ENCODE results near the gene TP53.
A peak's percentile ranks its signal among the peaks of the same experiment; 100 is the strongest.

The TP53 gene

DNA sequence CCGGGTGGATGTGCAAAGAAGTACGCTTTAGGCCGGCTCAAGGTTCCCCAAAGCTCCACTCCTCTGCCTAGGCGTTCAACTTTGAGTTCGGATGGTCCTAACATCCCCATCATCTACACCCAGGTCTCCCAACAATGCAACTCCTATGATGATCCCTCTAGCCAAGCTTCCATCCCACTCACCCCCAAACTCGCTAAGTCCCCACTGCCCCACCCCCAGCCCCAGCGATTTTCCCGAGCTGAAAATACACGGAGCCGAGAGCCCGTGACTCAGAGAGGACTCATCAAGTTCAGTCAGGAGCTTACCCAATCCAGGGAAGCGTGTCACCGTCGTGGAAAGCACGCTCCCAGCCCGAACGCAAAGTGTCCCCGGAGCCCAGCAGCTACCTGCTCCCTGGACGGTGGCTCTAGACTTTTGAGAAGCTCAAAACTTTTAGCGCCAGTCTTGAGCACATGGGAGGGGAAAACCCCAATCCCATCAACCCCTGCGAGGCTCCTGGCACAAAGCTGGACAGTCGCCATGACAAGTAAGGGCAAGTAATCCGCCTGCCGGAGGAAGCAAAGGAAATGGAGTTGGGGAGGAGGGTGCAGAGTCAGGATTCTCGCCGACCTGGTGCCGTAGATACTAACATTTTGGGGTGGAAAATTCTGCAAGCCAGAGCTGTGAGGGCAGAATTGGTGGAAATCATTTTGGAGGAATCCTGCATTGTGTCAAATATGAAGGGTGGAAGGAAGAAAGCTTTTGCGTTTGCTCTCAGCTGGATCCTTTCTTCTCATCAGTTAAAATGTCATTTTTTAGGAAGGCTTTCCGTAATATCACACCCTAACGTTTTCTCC is at the start of gene TP53:
TSS of gene TP53 (minus strand) at position 419 of the 836 bp plus-strand sequence. CDS start 10,896 bp downstream, outside the sequence.
- peak; percentile 65 to 74 for DNase-seq (ENCODE audit: low read depth in 2 of 2)

DNA sequence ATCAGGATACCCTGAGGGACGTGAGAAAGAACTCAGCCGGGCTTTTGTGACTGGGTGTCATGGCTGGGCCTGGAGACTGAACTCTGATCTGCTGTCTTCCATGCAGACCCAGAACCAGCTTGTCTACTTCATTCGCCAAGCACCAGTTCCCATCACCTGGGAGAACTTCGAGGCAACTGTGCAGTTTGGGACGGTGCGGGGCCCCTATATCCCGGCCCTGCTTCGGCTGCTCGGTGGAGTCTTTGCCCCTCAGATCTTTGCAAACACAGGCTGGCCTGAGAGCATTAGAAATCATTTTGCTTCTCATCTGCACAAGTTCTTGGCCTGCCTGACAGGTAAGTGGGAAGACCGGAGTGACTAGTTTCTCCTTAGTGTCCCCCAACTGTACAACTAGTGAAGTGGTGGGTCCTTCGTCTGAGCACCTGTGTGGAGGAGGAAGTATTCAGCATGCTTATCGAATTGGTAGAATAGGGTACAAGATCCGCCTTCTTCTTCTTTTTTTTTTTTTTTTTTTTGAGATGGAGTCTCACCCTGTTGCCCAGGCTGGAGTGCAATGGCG is 45.8 kb upstream of the TP53 start:
- no peak for DNase-seq (ENCODE audit: low read depth in 2 of 2)

DNA sequence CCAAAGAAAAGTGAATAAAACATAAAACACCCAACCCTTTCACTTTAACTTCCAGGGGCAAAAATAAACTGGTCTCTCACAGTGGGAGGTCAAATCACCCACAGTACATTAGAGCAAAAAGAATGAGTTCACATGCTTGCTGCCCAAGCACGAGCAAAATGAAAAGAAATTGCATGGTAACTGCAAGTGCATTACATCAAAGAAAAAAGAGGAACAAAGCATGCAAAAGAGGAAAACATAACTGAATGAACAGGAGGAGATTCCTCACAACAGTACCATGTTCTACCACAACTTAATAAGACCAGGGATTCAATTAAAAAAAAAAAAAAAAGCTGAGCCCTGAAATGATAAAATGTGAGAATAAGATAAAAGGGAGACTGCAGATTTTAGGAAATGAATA is 42.5 kb upstream of the TP53 start:
- DNase-seq (ENCODE audit: low read depth in 2 of 2): no peak

DNA sequence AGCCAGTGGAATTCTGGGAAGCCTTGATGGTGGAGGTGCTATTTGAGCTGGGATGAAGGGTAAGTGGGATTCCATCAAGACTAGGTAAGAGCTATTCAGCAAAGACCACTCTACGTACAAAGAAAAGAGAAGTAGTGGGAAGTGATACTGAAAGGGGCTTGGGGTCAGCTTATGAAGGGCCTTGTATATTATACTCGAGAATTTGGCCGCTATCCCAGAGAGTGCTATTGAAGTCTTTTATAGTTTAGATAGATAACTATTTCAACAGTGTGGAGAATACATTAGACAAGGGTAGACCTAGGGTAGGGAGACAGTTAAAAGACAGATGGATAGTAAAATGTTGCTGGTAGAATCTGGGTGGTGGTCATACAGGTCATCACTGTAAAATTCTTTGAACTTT is 40.6 kb upstream of the TP53 start:
- DNase-seq (ENCODE audit: low read depth in 2 of 2): no peak

DNA sequence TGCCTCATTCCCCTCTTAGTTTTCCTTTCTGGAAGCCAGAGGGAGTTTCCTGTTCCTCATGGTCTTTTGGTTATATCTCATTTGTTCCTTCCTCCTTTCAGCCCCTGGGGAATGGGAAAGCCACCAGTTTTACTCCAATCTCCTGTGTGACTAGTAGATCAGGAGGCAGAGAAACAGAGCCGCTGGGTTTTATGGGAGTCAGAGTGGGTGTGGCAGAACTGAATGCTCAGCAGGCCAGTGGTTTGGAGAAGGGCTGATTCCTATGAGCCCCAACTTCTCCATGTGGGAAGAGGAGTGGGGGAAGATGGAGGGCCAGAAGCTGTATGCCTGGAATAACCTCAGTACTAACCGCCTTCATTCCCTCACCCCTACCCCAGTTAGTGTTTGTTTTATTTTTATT is 34.3 kb upstream of the TP53 start:
- DNase-seq (ENCODE audit: low read depth in 2 of 2): no peak

DNA sequence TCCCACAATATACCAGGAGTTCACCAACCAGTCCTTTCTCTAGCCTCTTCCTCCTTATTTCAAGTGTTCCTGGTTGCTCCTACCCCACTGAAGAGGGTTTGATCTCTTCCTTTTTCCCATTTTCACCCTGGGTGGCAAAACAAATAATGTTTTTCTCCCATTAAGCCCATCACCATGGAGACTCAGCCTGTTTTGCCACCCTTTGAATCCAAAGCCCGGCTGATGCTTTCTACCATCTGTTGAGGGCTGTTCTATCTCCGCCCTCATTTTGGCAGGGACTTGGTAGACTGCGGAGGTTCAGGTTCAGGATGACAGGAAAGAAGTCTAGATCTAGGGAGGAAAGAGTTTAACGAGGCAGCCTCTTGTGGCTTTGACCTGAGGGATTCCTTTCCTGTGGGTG is 32.8 kb upstream of the TP53 start:
- no peak for DNase-seq (ENCODE audit: low read depth in 2 of 2)

DNA sequence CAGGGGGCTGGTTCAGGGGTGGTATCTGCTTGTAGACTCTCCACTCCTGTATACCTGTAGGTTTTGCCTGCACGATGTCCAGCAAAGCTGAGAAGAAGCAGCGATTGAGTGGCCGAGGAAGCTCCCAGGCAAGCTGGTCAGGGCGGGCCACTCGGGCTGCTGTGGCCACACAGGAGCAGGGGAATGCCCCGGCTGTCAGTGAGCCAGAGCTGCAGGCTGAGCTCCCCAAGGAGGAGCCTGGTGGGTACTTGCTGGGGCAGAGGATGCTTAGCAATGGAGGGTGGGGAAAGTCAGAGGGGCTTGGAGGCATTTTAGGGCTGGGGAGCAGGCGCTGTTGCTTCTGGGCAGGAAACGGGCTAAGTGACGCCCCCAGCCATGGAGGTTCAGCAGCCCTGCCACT is 32.4 kb upstream of the TP53 start:
- no peak for DNase-seq (ENCODE audit: low read depth in 2 of 2)

DNA sequence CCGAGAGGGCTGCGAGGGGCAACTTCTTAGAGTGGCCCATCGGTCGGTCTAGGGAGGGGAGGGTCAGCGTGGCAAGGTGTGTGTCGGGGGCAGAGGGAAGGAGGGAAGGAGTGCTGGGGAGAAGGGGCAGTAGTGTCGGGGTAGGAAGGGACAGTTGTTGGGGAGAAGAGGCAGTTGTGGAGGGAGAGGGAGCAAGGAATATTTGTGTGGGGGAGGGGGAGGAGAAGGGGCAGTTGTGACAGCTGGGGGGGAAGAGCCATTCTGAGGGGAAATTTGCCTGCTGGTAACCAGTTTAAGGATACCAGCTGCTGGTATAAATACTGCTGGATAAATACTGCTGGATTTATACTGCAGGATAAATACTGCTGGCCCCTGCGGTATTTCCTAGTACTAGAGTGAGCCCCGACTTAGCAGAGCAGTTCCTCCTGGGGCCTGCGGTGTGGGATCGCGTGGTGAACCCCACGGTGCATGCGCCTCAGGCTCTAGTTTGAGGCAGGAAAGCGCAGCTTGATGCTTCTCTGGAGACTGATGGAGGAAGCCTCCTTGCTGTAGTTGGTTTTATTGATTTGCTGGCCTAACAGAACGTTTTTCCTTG is 30.6 kb upstream of the TP53 start:
- no peak for DNase-seq (ENCODE audit: low read depth in 2 of 2)

DNA sequence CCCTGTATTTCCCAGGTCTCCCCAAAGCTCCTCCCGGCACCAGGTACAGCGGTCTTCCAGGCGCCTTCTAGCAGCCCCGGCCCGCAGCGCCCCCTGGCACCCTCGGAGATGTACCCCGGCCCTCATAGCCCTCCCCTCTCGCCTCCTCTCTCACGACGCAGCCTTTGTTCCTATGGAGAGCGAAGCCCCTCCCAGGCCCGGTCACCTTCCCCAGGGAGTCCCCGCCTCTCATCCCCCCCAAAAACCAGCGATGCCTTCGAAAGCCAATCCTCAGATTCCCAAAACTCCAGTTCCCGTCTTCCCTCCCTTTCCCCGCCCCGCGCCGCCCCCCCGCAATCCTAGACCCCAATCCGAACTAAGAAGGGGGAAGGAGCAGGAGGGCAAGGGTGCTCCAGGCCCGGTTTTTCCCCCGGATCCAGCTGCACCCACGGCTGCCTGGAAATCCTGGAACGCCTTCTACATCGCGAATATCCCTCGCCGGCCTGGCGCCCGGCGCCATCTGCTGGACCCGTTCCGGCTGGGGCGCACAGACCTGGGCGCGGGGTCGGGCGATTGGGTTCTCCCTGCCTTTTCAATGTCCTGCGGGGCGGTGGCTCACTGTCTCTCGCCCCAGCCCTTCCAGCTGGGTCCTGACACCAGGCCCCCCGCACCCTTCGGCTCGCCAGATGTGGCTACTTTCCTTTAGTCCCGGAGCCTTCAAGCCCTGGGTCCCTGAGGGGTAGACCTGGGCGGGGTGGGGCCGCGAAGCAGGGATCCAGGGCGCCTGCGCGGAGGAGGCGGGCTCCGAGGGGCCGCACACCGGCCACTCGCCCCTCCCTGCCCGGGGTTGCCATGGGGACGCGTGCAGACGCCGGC is 29.8 kb upstream of the TP53 start, which contains the start of gene DNAH2:
TSS of gene DNAH2 (plus strand) at position 844 of the 855 bp plus-strand sequence. CDS start 1,991 bp downstream, outside the sequence.
- DNase-seq (ENCODE audit: low read depth in 2 of 2): no peak

DNA sequence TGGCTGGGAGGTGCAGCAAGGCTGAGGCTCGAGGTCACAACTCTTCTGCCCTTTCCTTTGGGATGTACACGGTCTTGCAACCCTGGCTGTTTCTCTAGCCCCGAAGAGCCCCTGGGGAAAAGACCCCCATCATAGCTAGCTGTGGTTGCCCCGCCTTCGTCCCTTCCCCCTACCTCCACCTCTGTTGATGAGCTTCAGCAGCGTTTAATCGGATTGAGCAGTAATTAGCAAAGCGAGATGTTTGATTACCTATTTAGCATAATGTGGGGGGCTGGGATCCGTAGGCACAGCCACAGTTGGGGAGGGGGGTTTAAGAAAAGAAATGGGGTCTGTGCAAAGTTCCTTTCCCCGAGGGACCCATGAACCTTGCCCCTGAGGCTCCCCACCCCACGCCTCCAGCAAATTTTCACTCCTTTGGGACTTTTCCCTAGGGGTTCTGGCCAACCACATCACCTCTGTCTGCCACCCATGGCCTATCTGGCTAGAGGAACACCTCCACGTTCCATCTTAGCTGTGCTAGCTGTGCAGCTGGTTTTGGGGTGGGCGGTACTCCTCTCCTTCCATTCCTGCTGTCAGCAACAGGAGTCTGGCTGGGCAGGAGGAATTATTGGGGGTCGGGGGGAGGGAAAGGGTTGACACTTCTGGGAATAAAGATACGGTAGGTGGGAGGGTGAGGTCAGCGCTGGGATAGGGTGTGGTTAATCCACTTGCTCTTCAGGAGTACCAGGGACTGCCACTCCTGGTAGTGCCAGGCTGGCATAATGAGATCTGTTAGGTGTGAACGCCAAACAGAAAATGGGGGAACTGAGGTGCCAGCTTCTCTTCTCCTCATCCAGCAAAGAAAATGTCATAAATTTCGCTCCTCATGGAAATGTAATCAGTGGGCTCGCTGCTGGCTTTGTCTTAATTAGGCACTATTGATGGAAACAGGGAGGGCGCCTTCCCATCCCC is 28.9 kb upstream of the TP53 start:
- DNase-seq (ENCODE audit: low read depth in 2 of 2): no peak

DNA sequence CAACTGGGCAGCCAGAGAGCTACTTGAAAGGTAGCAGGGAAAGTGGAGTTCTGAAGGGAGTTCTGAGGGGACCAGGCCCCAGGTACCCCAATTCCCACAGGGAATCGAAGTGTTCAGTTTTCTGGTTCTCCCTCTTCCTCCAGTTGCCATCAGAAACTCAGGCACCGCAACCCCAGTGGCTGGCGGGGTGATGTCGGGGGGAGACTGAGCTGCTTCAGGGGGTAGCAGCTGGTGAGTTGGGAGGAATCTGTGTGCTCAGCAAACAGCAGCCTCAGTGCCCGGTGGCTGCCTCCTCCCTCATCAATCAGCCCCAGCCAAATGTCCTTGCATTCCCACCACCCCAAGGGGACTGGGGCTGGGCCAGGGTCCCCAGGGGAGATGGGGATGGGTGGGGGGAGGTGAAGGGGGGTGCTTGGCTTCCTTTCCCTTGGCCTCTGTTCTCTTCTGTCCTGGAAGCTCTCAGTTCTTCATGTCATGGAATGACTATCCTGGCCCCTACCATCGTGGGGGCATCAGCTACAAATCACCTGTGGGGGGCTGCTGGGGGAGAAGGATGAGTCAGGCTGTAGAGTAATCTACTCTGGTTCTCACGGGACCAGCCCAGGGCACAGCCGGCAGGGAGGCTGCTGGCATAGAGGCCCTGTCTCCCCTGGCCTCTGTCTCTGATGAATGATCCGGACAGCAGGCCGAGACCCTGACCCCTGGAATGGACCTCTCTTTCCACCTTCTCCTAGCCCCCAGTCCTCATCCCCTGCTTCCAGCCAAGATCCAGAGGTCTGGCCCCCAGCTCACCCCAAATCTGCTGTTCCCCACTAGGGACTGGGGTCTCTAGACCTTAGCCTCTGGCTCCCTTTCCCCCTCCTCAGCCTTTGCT is 27.7 kb upstream of the TP53 start:
- DNase-seq (ENCODE audit: low read depth in 2 of 2): no peak

DNA sequence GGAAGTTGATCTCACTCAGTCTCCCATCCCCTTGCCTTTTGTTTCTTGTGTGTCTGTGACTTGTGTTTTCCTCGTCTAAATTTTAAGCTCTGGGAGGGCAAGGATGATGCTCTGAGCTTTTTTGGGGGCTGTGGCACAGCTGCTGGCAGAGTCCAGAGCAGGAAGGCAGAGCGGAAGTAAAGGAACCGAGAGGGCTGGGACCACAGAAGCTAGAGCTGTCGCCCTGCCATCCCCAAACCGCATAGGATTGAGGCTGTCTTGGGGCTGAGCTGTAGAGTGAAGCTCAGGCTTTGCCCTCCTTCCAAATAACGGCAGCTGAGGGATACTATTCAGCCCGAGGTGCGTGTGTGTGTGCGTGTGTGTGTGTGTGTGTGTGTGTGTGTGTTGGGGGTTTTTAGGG is 26.5 kb upstream of the TP53 start:
- no peak for DNase-seq (ENCODE audit: low read depth in 2 of 2)

DNA sequence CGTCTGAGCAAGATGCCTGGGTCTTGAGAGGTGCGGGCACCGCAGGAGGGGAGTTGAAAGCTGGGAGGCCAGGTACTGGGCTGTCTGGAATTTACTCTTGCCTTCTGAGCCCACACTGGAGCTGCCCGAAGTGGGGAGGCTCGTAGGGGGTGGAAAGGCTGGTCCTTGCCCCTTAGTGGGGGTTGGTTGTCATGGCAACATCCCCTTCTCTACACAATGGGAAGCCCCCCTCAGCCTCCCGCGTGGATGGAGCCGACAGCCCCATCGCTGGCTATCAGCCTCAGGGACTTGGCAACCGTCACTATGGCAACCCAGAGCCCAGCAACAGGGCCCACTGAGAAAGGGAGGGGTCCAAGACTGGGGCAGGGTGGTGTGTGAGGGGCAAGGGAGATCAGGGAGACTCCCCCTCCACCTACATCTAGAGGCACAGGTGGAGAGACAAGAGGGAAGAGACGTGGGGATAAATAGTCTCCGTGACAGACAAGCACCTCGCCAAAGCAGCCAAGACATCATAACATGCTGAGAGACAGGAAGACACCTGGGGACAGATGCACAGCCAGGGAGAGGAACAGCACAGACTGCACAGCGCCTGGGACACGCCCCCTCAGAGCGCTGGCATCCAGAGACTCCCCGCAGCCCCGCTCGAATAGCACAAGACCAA is 25.0 kb upstream of the TP53 start:
- DNase-seq (ENCODE audit: low read depth in 2 of 2): no peak

DNA sequence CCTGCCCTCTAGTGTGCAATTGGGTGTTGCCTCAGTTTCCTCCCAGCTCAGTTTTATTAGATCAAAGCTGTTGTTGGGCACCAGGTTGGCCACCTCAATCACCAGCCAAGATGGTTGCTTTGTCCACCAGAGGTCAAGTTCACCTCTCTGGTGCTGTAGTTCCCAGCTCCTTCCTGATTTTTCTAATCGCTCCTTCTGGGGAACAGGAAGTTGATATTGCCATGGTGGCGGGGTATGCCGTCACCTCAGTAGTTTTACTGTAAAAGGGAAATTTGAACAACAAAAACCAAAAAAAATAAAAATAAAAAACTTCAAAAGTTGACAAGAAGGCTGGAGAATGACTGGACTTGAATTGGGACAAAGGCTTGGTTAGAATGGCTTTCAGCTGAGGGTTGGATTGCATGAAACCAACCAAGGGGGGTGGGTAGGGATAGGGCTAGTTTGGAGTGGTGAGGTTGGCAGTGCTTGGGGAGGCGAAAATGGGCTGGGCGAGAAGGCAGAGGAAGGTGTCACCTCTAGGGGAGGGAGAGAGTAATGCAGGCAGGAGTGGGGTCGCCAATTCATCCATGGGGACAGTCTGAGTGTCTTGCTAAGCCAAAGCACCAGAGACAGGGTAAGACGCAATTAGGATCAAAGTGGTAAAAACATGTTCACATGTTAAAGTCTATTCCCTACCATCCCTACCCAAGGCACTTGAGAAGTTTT is 23.9 kb upstream of the TP53 start:
- DNase-seq (ENCODE audit: low read depth in 2 of 2): no peak

DNA sequence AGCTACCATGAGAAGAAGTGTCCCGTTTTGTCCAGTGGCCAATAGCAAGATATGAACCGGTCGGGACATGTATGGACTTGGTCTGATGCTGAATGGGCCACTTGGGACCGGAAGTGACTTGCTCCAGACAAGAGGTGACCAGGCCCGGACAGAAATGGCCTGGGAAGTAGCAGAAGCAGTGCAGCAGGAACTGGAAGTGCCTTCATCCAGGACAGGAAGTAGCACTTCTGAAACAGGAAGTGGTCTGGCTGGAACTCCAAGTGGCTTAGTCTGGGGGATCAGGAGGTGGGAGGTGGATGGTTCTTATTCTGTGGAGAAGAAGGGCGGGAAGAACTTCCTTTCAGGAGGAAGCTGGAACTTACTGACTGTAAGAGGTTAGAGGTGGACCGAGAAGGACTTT is 23.0 kb upstream of the TP53 start:
- DNase-seq (ENCODE audit: low read depth in 2 of 2): no peak

DNA sequence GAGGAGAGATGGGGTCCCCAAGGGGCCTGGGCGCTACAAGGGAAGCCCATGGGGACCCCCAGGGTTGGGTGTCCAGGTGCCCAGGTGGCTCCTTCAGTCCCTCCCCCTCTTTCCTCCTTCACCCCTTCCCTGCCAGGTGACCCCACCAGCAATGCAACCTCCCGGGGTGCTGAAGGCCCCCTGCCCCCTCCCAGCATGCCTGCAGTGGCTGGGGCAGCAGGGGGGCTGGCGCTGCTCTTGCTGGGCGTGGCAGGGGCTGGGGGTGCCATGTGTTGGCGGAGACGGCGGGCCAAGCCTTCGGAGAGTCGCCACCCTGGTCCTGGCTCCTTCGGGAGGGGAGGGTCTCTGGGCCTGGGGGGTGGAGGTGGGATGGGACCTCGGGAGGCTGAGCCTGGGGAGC is 21.7 kb upstream of the TP53 start:
- DNase-seq (ENCODE audit: low read depth in 2 of 2): no peak

DNA sequence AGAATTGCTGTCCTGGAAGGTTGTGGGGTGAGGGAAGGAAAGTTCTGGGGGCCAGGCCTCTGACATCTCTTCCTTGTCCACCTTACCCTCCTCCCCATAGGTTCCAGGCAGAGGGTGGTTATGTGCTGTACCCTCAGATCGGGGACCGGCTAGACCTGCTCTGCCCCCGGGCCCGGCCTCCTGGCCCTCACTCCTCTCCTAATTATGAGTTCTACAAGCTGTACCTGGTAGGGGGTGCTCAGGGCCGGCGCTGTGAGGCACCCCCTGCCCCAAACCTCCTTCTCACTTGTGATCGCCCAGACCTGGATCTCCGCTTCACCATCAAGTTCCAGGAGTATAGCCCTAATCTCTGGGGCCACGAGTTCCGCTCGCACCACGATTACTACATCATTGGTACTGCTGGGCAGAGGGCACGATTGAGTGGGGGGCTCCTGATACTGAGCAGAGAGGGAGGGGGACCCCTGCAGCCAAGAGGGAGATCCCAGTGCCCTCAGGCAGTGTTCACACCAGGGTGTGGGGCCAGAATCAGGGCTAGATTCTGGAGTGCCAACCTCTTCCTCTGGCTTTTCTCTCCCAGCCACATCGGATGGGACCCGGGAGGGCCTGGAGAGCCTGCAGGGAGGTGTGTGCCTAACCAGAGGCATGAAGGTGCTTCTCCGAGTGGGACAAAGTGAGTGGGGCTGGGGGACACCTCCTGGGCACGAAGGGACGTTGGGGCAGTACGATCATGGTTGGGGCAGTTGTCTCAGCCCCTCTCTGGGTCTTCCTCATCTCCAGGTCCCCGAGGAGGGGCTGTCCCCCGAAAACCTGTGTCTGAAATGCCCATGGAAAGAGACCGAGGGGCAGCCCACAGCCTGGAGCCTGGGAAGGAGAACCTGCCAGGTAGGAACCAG is 20.8 kb upstream of the TP53 start:
- no peak for DNase-seq (ENCODE audit: low read depth in 2 of 2)

DNA sequence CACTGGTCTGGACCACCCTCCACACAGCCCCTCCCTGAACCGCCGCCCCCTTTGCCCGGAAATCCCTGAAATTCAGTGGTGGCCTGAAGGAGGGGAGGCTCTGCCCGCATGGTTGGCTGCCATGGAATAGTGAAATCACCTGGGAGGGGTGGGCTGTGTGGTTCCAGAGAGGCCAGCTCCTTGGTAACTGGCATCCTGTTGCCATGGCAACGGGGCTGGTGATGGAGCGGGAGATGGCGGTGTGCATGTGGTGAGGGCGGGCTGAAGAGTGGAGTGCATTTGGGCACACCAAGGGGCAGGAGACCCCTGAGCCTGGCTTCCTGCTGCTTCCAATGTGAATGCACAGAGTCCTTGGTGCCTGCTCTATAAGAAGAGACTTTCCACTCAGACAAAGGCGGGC is 20.2 kb upstream of the TP53 start:
- no peak for DNase-seq (ENCODE audit: low read depth in 2 of 2)

Data from stimulated activated CD8-positive, alpha-beta memory T cell treated with anti-CD3 and anti-CD28 coated beads, Interleukin-2, amount 100 ng/mL, for 1 hour (primary cell).